Neural cell (in vitro differentiated cells): ENCODE measurements around the gene PGM2L1.

Experiments
- EP300 ChIP-seq: fragments of 450-650 bp; conservative IDR thresholded peaks from 2 replicates; pipeline ENCODE4 v1.6.1; 2014; ENCODE audit warnings: antibody characterized with exemption, mild to moderate bottlenecking, moderate library complexity; ENCODE audit not compliant: poor library complexity, severe bottlenecking
- MXI1 ChIP-seq: fragments of 450-650 bp; conservative IDR thresholded peaks from 2 replicates; pipeline ENCODE4 v1.6.1; 2014; ENCODE audit warnings: antibody characterized with exemption, mild to moderate bottlenecking; ENCODE audit not compliant: poor library complexity, severe bottlenecking
- TF ChIP-seq, protein P1 (sequence below): fragments of 450-650 bp; IDR thresholded peaks from 2 replicates; pipeline ENCODE4 v1.5.1; 2014; ENCODE audit warnings: antibody characterized with exemption, mild to moderate bottlenecking, moderate library complexity; ENCODE audit not compliant: poor library complexity, severe bottlenecking

- TF ChIP-seq EP300 (no peak), MXI1 (no peak)
- TF ChIP-seq, protein P1, sequence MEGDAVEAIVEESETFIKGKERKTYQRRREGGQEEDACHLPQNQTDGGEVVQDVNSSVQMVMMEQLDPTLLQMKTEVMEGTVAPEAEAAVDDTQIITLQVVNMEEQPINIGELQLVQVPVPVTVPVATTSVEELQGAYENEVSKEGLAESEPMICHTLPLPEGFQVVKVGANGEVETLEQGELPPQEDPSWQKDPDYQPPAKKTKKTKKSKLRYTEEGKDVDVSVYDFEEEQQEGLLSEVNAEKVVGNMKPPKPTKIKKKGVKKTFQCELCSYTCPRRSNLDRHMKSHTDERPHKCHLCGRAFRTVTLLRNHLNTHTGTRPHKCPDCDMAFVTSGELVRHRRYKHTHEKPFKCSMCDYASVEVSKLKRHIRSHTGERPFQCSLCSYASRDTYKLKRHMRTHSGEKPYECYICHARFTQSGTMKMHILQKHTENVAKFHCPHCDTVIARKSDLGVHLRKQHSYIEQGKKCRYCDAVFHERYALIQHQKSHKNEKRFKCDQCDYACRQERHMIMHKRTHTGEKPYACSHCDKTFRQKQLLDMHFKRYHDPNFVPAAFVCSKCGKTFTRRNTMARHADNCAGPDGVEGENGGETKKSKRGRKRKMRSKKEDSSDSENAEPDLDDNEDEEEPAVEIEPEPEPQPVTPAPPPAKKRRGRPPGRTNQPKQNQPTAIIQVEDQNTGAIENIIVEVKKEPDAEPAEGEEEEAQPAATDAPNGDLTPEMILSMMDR = no peak
Observed at GRCh38 chr11:74322667-74323066, 75.6 kb downstream of the PGM2L1 start.
